ENCODE data around the gene C4orf50. TPM values are rescaled to one million over a fixed set of nuclear protein-coding genes. Genes with fewer than 3 reads are reported as not detected.

Gene C4orf50
- total RNA-seq, 1 experiment from 2014 or later = not detected

GRCh38 chr4:6002926-6003325, 15.3 kb downstream of the C4orf50 start:
- intact Hi-C loops (cut with micrococcal nuclease; ENCODE audit: unreplicated experiment) = no loop called here
- TF ChIP-seq CTCF (conservative IDR thresholded peaks at IDR 0.05) (no peak), EZH2 (IDR thresholded peaks at IDR 0.05; ENCODE audit: low read depth) (no peak)
- Histone ChIP-seq H2AFZ (no peak overlapping the region), H3K36me3 (ENCODE audit: low read depth) (no peaks in the 10 kb centered on the region), H3K4me2 (no peak overlapping the region), H3K79me2 (ENCODE audit: low read depth) (no peaks in the 10 kb centered on the region), H3K4me1 (replicated peaks; ENCODE audit: insufficient read depth) (no peaks in the 10 kb centered on the region), H3F3A (ENCODE audit: insufficient read depth, low read depth) (no peaks in the 10 kb centered on the region), H3K27me3 (ENCODE audit: insufficient read depth, low read depth) (peaks cover 24% of the 10 kb centered on the region), H3K27ac (no peak overlapping the region), H3K9me3 (ENCODE audit: insufficient read depth, low read depth) (no peaks in the 10 kb centered on the region), H4K20me1 (ENCODE audit: insufficient read depth) (no peaks in the 10 kb centered on the region), H3K9me2 (ENCODE audit: insufficient read depth) (no peaks in the 10 kb centered on the region), H3K4me3 (no peak overlapping the region)
- no peak for DNase-seq
- ChIA-PET POLR2A (ENCODE audit: unreplicated experiment) (no interaction called here), CTCF (no interaction called here)
- BruUV-seq (replicated peaks) = no TSS peak

GRCh38 chr4:6002492-6002833, 15.8 kb downstream of the C4orf50 start:
- ChIA-PET POLR2A (ENCODE audit: unreplicated experiment) (no interaction called here), CTCF (no interaction called here)

GRCh38 chr4:6001680-6002491, 16.3 kb downstream of the C4orf50 start:
- Histone ChIP-seq H3K27ac (no peak overlapping the region), H3K79me2 (ENCODE audit: low read depth) (no peaks in the 10 kb centered on the region), H3K4me2 (no peak overlapping the region), H2AFZ (no peak overlapping the region), H3K9me3 (ENCODE audit: insufficient read depth, low read depth) (no peaks in the 10 kb centered on the region), H3K9me2 (ENCODE audit: insufficient read depth) (no peaks in the 10 kb centered on the region), H3F3A (ENCODE audit: insufficient read depth, low read depth) (no peaks in the 10 kb centered on the region), H4K20me1 (ENCODE audit: insufficient read depth) (no peaks in the 10 kb centered on the region), H3K4me3 (no peak overlapping the region), H3K27me3 (ENCODE audit: insufficient read depth, low read depth) (peaks cover 27% of the 10 kb centered on the region), H3K4me1 (replicated peaks; ENCODE audit: insufficient read depth) (no peaks in the 10 kb centered on the region), H3K36me3 (ENCODE audit: low read depth) (no peaks in the 10 kb centered on the region)
- TF ChIP-seq CTCF (conservative IDR thresholded peaks at IDR 0.05) (no peak), EZH2 (IDR thresholded peaks at IDR 0.05; ENCODE audit: low read depth) (no peak)
- POLR2A ChIA-PET (ENCODE audit: unreplicated experiment) = no interaction called here
- intact Hi-C loops (cut with micrococcal nuclease; ENCODE audit: unreplicated experiment) = no loop called here
- no TSS peak for BruUV-seq (replicated peaks)
- DNase-seq = no peak
- CTCF ChIA-PET = no interaction called here

More at GRCh38 chr4:6002492-6002833, 15.8 kb downstream of the C4orf50 start:
- H3K36me3 ChIP-seq (ENCODE audit: low read depth) = no peaks in the 10 kb centered on the region
- no peak overlapping the region for H3K4me3 ChIP-seq
- no peaks in the 10 kb centered on the region for H3K79me2 ChIP-seq (ENCODE audit: low read depth)
- no peaks in the 10 kb centered on the region for H3F3A ChIP-seq (ENCODE audit: insufficient read depth, low read depth)
- intact Hi-C loops (cut with micrococcal nuclease; ENCODE audit: unreplicated experiment) = no loop called here
- TF ChIP-seq EZH2 (IDR thresholded peaks at IDR 0.05; ENCODE audit: low read depth) (no peak), CTCF (conservative IDR thresholded peaks at IDR 0.05) (no peak)
- no peak for DNase-seq
- H4K20me1 ChIP-seq (ENCODE audit: insufficient read depth) = no peaks in the 10 kb centered on the region
- H3K4me2 ChIP-seq = no peak overlapping the region
- no peak overlapping the region for H3K27ac ChIP-seq
- no peaks in the 10 kb centered on the region for H3K9me3 ChIP-seq (ENCODE audit: insufficient read depth, low read depth)
- BruUV-seq (replicated peaks) = no TSS peak
- no peaks in the 10 kb centered on the region for H3K4me1 ChIP-seq (replicated peaks; ENCODE audit: insufficient read depth)
- H2AFZ ChIP-seq = no peak overlapping the region
- H3K27me3 ChIP-seq (ENCODE audit: insufficient read depth, low read depth) = peaks cover 27% of the 10 kb centered on the region
- H3K9me2 ChIP-seq (ENCODE audit: insufficient read depth) = no peaks in the 10 kb centered on the region

All from PC-9 (cell line).